ENCODE data around the gene PRR20G. TPM values are rescaled to one million over a fixed set of nuclear protein-coding genes. Genes with fewer than 3 reads are reported as not detected.

The PRR20G gene
- total and polyA plus RNA-seq, 2 donors (not counting 1 experiment from before 2014, with no cell fraction given) = not detected

DNA sequence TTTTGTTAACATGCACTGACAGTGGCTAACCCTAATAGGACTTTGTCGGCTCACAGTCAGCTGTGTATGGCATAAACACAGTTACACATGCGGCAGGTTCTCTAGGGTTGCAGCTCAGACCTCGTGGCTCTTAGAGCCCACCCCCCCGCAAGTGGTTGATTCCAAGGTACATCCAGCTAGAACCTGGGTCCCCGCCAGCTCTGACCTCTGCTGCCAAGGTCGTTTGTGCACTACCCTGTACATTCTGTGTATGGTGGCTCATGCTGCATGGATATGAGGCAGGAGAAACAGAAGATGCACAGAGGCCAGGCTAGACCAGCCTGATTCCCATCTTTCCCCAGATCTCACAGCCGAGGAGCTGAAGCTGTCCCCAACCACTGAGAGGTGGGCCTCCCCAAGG lies 25.9 kb downstream of the PRR20G start:
- Histone ChIP-seq H3K9ac (ENCODE audit: low read length) (no peak overlapping the region), H3K27me3 (replicated peaks in 1 of 4; ENCODE audit: control extremely low read depth in 1 of 4, control insufficient read depth in 3 of 4, insufficient read depth in 4 of 4, low read length in 3 of 4) (no peaks in the 10 kb centered on the region), H3K4me1 (ENCODE audit: control insufficient read depth in 2 of 2, insufficient read depth in 2 of 2, low read length in 2 of 2) (no peaks in the 10 kb centered on the region), H4K20me1 (ENCODE audit: control insufficient read depth, insufficient read depth, low read length, poor library complexity, severe bottlenecking) (no peaks in the 10 kb centered on the region), H3K4me2 (replicated peaks; ENCODE audit: low read depth, low read length, poor library complexity, severe bottlenecking) (no peak overlapping the region), H3K9me3 (ENCODE audit: control extremely low read depth in 1 of 3, control insufficient read depth in 2 of 3, insufficient read depth in 1 of 3, low read length in 2 of 3) (peaks cover 0 to 14% (median 0%) of the 10 kb centered on the region in 3 donors), H3K36me3 (replicated peaks in 1 of 2; ENCODE audit: control extremely low read depth in 1 of 2, control insufficient read depth in 1 of 2, extremely low read depth in 1 of 2, insufficient read depth in 2 of 2, low read length in 1 of 2) (no peaks in the 10 kb centered on the region), H3K79me2 (ENCODE audit: control insufficient read depth, insufficient read depth, low read length) (no peaks in the 10 kb centered on the region), H3K4me3 (ENCODE audit: control extremely low read depth in 1 of 5, extremely low read depth in 1 of 5, insufficient read depth in 1 of 5, low read depth in 2 of 5, low read length in 4 of 5) (no peak overlapping the region), H3K27ac (ENCODE audit: low read length in 2 of 2) (no peak overlapping the region), H2AFZ (ENCODE audit: insufficient read depth, low read depth, low read length, poor library complexity, severe bottlenecking) (no peak overlapping the region)
- WGBS (ENCODE audit: insufficient coverage) = 83% methylated on average over 7 of the region's 7 CpGs
- ATAC-seq (ENCODE audit: low read depth) (no peak), DNase-seq (no peak)
- ChIA-PET CTCF (no interaction called here), POLR2A (no interaction called here)
- Mint-ChIP-seq H3K4me1 (no peaks in the 10 kb centered on the region), H3K27me3 (peaks cover 15% of the 10 kb centered on the region), H3K9me3 (ENCODE audit: insufficient read depth) (no peaks in the 10 kb centered on the region), H3K4me3 (no peak overlapping the region), H3K27ac (no peak overlapping the region)
- intact Hi-C loops (cut with micrococcal nuclease) = no loop called here
- TF ChIP-seq EZH2 (IDR thresholded peaks at IDR 0.05; ENCODE audit: borderline replicate concordance, insufficient read depth, low read depth, low read length, poor library complexity, severe bottlenecking) = no peak
- TF ChIP-seq, protein P1, sequence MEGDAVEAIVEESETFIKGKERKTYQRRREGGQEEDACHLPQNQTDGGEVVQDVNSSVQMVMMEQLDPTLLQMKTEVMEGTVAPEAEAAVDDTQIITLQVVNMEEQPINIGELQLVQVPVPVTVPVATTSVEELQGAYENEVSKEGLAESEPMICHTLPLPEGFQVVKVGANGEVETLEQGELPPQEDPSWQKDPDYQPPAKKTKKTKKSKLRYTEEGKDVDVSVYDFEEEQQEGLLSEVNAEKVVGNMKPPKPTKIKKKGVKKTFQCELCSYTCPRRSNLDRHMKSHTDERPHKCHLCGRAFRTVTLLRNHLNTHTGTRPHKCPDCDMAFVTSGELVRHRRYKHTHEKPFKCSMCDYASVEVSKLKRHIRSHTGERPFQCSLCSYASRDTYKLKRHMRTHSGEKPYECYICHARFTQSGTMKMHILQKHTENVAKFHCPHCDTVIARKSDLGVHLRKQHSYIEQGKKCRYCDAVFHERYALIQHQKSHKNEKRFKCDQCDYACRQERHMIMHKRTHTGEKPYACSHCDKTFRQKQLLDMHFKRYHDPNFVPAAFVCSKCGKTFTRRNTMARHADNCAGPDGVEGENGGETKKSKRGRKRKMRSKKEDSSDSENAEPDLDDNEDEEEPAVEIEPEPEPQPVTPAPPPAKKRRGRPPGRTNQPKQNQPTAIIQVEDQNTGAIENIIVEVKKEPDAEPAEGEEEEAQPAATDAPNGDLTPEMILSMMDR (IDR thresholded peaks at IDR 0.05) = no peak

DNA sequence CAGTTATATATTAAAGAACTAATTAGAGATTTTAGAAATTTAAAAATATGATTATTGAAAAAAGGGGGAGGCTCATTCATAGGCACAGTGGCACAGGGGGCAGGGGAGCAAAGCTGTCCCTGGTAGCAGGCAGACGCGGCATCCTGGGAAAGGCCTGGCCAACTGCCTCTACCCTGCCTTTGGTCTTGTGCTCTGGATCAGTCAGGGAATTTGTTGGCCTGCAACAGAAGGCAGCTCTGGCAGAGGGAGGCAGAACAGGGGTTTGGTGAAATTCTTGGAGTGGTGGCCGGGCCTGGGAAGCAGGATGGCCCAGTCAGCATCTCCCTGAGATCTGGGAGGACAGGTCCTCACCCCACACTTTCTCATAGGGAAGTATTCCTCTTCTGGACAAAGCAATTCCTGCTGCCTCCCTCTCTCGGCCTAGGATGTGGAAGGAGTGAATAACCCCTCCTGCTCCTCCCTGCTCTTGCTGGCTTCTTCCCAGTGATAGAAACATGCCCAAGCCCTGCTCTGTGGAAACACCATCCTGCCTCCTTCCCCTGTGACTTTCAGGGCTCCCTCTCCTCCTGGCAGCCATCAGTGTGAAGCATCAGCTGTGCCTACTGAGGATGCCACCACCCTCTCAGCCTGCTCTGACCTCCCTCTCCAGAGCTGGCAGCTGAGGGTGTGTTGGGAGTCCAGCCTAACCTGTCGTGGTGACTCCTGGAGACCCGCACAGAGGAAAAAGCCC lies 26.9 kb downstream of the PRR20G start:
- ChIA-PET CTCF (no interaction called here), POLR2A (no interaction called here)
- intact Hi-C loops (cut with micrococcal nuclease) = no loop called here
- 96% methylated on average over 4 of the region's 6 CpGs for WGBS (ENCODE audit: insufficient coverage)
- H3K9me3 ChIP-seq (ENCODE audit: control extremely low read depth in 1 of 3, control insufficient read depth in 2 of 3, insufficient read depth in 1 of 3, low read length in 2 of 3) = peaks cover 0 to 8% (median 0%) of the 10 kb centered on the region in 3 donors
- no peaks in the 10 kb centered on the region for H4K20me1 ChIP-seq (ENCODE audit: control insufficient read depth, insufficient read depth, low read length, poor library complexity, severe bottlenecking)
- H3K9ac ChIP-seq (ENCODE audit: low read length) = no peak overlapping the region
- Mint-ChIP-seq H3K4me1 (no peaks in the 10 kb centered on the region), H3K27ac (no peak overlapping the region), H3K27me3 (peaks cover 15% of the 10 kb centered on the region), H3K4me3 (no peak overlapping the region), H3K9me3 (ENCODE audit: insufficient read depth) (no peaks in the 10 kb centered on the region)
- no peaks in the 10 kb centered on the region for H3K79me2 ChIP-seq (ENCODE audit: control insufficient read depth, insufficient read depth, low read length)
- H3K4me2 ChIP-seq (replicated peaks; ENCODE audit: low read depth, low read length, poor library complexity, severe bottlenecking) = no peak overlapping the region
- no peak overlapping the region for H3K4me3 ChIP-seq (ENCODE audit: control extremely low read depth in 1 of 5, extremely low read depth in 1 of 5, insufficient read depth in 1 of 5, low read depth in 2 of 5, low read length in 4 of 5)
- DNase-seq (no peak), ATAC-seq (ENCODE audit: low read depth) (no peak)
- no peak overlapping the region for H2AFZ ChIP-seq (ENCODE audit: insufficient read depth, low read depth, low read length, poor library complexity, severe bottlenecking)
- no peaks in the 10 kb centered on the region for H3K27me3 ChIP-seq (replicated peaks in 1 of 4; ENCODE audit: control extremely low read depth in 1 of 4, control insufficient read depth in 3 of 4, insufficient read depth in 4 of 4, low read length in 3 of 4)
- H3K27ac ChIP-seq (ENCODE audit: low read length in 2 of 2) = no peak overlapping the region
- H3K36me3 ChIP-seq (replicated peaks in 1 of 2; ENCODE audit: control extremely low read depth in 1 of 2, control insufficient read depth in 1 of 2, extremely low read depth in 1 of 2, insufficient read depth in 2 of 2, low read length in 1 of 2) = no peaks in the 10 kb centered on the region
- TF ChIP-seq, protein P1 (IDR thresholded peaks at IDR 0.05) = no peak
- no peak for TF ChIP-seq EZH2 (IDR thresholded peaks at IDR 0.05; ENCODE audit: borderline replicate concordance, insufficient read depth, low read depth, low read length, poor library complexity, severe bottlenecking)
- no peaks in the 10 kb centered on the region for H3K4me1 ChIP-seq (ENCODE audit: control insufficient read depth in 2 of 2, insufficient read depth in 2 of 2, low read length in 2 of 2)

Data from B cell (primary cell).